A673 (cell line): ENCODE results near the gene FRMD4A.

Experiments used
- EZH2 ChIP-seq: fragments of 200-600 bp; sonication (generic); IDR thresholded peaks from 2 replicates; pipeline ENCODE4 v1.6.1; 2017; ENCODE audit warnings: borderline replicate concordance, low read depth, mild to moderate bottlenecking, mixed read lengths, antibody characterized with exemption, low read length; ENCODE audit not compliant: poor library complexity, severe bottlenecking
- TF ChIP-seq, protein P1 (sequence below): fragments of 300-800, 200-600 bp; sonication (generic); conservative IDR thresholded peaks from 2 replicates; pipeline ENCODE4 v1.5.1; 2017; ENCODE audit warnings: low read depth, mild to moderate bottlenecking, antibody characterized with exemption, low read length, moderate library complexity, mixed read lengths

DNA sequence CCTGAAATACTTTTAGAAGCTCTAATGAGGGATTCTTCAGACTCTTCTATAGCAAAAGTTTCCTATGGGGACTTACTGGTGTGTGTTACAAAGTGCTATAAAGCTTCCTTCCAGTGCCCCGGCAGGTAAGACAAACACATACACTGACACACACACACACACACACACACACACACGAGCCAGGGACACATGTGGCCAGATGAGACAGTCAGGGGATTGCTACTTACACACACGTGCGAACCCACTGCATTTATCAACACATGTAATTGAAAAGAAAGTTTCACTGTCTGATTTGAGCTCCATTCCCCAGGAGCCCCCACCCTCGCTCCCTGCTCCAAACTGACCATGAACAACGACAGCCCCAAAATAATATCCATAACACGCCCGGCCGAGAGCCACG is 624.1 kb downstream of the FRMD4A start:
- TF ChIP-seq, protein P1, sequence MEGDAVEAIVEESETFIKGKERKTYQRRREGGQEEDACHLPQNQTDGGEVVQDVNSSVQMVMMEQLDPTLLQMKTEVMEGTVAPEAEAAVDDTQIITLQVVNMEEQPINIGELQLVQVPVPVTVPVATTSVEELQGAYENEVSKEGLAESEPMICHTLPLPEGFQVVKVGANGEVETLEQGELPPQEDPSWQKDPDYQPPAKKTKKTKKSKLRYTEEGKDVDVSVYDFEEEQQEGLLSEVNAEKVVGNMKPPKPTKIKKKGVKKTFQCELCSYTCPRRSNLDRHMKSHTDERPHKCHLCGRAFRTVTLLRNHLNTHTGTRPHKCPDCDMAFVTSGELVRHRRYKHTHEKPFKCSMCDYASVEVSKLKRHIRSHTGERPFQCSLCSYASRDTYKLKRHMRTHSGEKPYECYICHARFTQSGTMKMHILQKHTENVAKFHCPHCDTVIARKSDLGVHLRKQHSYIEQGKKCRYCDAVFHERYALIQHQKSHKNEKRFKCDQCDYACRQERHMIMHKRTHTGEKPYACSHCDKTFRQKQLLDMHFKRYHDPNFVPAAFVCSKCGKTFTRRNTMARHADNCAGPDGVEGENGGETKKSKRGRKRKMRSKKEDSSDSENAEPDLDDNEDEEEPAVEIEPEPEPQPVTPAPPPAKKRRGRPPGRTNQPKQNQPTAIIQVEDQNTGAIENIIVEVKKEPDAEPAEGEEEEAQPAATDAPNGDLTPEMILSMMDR, result no peak
- TF ChIP-seq EZH2, result no peak
